Measurements from ENCODE around the gene ZNF407.

The ZNF407 gene

DNA sequence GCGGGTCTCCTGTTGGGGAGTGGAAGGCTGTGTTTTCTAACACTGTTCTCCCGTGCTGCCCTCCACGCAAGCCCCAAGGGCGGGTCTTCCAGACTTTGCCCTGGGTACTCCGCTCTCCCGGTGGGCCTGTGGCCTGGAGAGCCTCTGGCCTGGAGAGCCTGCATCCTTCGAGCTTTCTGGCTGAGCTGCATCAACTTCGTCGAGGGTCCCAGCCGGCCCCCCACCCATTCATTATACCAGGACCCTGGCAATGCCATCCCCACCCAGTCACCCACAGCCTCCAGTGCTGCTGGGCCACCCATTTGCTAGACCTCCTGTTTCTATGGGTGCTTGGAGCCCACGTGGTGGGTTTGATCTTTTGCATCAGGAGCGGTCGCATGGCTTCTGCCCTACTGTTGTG, 509.1 kb downstream of the ZNF407 start:
- no peak for TF ChIP-seq PPARA (CRISPR knock-in tag; IDR thresholded peaks at IDR 0.05; ENCODE audit: borderline replicate concordance)
- TF ChIP-seq TSHZ2 (CRISPR knock-in tag; IDR thresholded peaks at IDR 0.05): no peak
- TF ChIP-seq ZNF565 (CRISPR knock-in tag; conservative IDR thresholded peaks at IDR 0.05; ENCODE audit: low read depth): no peak
- TF ChIP-seq OSR1 (CRISPR knock-in tag; IDR thresholded peaks at IDR 0.05): no peak
- no peak for TF ChIP-seq GLIS3 (CRISPR knock-in tag; IDR thresholded peaks at IDR 0.05)
- no peak for TF ChIP-seq ZFP30 (CRISPR knock-in tag; IDR thresholded peaks at IDR 0.05)
- no peak for TF ChIP-seq ARNTL (CRISPR knock-in tag; IDR thresholded peaks at IDR 0.05; ENCODE audit: borderline replicate concordance, low read depth)
- TF ChIP-seq ZNF70 (CRISPR knock-in tag; IDR thresholded peaks at IDR 0.05): no peak
- TF ChIP-seq CSDC2 (CRISPR knock-in tag; IDR thresholded peaks at IDR 0.05): no peak
- no peak for TF ChIP-seq ZNF8 (CRISPR knock-in tag; IDR thresholded peaks at IDR 0.05)
- TF ChIP-seq TOX (CRISPR knock-in tag; IDR thresholded peaks at IDR 0.05; ENCODE audit: borderline replicate concordance): no peak
- TF ChIP-seq CSRNP3 (CRISPR knock-in tag; IDR thresholded peaks at IDR 0.05): no peak
- TF ChIP-seq RARB (CRISPR knock-in tag; IDR thresholded peaks at IDR 0.05): no peak
- TF ChIP-seq, protein P1, sequence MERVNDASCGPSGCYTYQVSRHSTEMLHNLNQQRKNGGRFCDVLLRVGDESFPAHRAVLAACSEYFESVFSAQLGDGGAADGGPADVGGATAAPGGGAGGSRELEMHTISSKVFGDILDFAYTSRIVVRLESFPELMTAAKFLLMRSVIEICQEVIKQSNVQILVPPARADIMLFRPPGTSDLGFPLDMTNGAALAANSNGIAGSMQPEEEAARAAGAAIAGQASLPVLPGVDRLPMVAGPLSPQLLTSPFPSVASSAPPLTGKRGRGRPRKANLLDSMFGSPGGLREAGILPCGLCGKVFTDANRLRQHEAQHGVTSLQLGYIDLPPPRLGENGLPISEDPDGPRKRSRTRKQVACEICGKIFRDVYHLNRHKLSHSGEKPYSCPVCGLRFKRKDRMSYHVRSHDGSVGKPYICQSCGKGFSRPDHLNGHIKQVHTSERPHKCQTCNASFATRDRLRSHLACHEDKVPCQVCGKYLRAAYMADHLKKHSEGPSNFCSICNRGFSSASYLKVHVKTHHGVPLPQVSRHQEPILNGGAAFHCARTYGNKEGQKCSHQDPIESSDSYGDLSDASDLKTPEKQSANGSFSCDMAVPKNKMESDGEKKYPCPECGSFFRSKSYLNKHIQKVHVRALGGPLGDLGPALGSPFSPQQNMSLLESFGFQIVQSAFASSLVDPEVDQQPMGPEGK (CRISPR knock-in tag; IDR thresholded peaks at IDR 0.05; ENCODE audit: borderline replicate concordance): no peak
- no peak for TF ChIP-seq ESRRG (CRISPR knock-in tag; IDR thresholded peaks at IDR 0.05)
- no peak for TF ChIP-seq POU6F1 (CRISPR knock-in tag; IDR thresholded peaks at IDR 0.05; ENCODE audit: borderline replicate concordance, low read depth)
- no peak for TF ChIP-seq ISL1 (CRISPR knock-in tag; IDR thresholded peaks at IDR 0.05)
- no peak for TF ChIP-seq ZFP3 (CRISPR knock-in tag; IDR thresholded peaks at IDR 0.05)
- no peak for TF ChIP-seq TCF4 (CRISPR knock-in tag; IDR thresholded peaks at IDR 0.05; ENCODE audit: borderline replicate concordance)
- no peak for ATAC-seq

GRCh38 chr18:75107196-75107930, 509.7 kb downstream of the ZNF407 start:
- no peak for ATAC-seq
- no peak for TF ChIP-seq CREB5 (CRISPR knock-in tag; IDR thresholded peaks at IDR 0.05; ENCODE audit: low read depth)
- TF ChIP-seq ARNTL (CRISPR knock-in tag; IDR thresholded peaks at IDR 0.05; ENCODE audit: borderline replicate concordance, low read depth): no peak
- TF ChIP-seq ZFP30 (CRISPR knock-in tag; IDR thresholded peaks at IDR 0.05): no peak
- TF ChIP-seq CSDC2 (CRISPR knock-in tag; IDR thresholded peaks at IDR 0.05): no peak
- TF ChIP-seq BACH2 (CRISPR knock-in tag; IDR thresholded peaks at IDR 0.05; ENCODE audit: borderline replicate concordance): no peak
- TF ChIP-seq ZFP3 (CRISPR knock-in tag; IDR thresholded peaks at IDR 0.05): no peak
- no peak for TF ChIP-seq RARB (CRISPR knock-in tag; IDR thresholded peaks at IDR 0.05)
- TF ChIP-seq ZC3H10 (CRISPR knock-in tag; IDR thresholded peaks at IDR 0.05): no peak
- TF ChIP-seq PPARA (CRISPR knock-in tag; IDR thresholded peaks at IDR 0.05; ENCODE audit: borderline replicate concordance): no peak
